Progenitor cell of endocrine pancreas (in vitro differentiated cells): ENCODE data around the gene CRYBB1. TPM values are rescaled to one million over a fixed set of nuclear protein-coding genes. Genes with fewer than 3 reads are reported as not detected.

ENCODE experiments used
- DNase-seq: peaks from one replicate; pipeline ENCODE4 v3.0.0; 2021; ENCODE audit warnings: low spot score; ENCODE audit not compliant: unreplicated experiment
- H3K27ac Mint-ChIP-seq: 2 replicates; pipeline ENCODE4 v1.8.0; 2021; ENCODE audit warnings: mild to moderate bottlenecking, moderate library complexity, mixed read lengths
- H3K27me3 Mint-ChIP-seq: 2 replicates; pipeline ENCODE4 v1.8.0; 2021; ENCODE audit warnings: mixed read lengths
- H3K36me3 Mint-ChIP-seq: 2 replicates; pipeline ENCODE4 v1.8.0; 2022; ENCODE audit warnings: mixed read lengths; ENCODE audit not compliant: insufficient read depth
- H3K4me1 Mint-ChIP-seq: 2 replicates; pipeline ENCODE4 v1.8.0; 2021; ENCODE audit warnings: low read depth, mixed read lengths
- H3K4me3 Mint-ChIP-seq: 2 replicates; pipeline ENCODE4 v1.8.0; 2021; ENCODE audit warnings: low read depth, mild to moderate bottlenecking, moderate library complexity, mixed read lengths
- H3K9me3 Mint-ChIP-seq: 2 replicates; pipeline ENCODE4 v1.8.0; 2021; ENCODE audit warnings: low read depth, mixed read lengths
- CTCF ChIP-seq: fragments of 200-600 bp; sonication (generic); IDR thresholded peaks from one replicate; pipeline ENCODE4 v1.5.0; 2021; ENCODE audit warnings: antibody characterized with exemption, mild to moderate bottlenecking; ENCODE audit not compliant: unreplicated experiment
- total RNA-seq: library from RNA; stranded (reverse); gene quantifications from 2 replicates; pipeline ENCODE4 v1.2.1, GENCODE V29; 2021

CRYBB1 gene
- total RNA-seq, 1 donor from 2014 or later: not detected

- no peak for TF ChIP-seq CTCF
- no peak overlapping the region for H3K4me3 Mint-ChIP-seq
- H3K9me3 Mint-ChIP-seq: no peaks in the 10 kb centered on the region
- DNase-seq: no peak
- H3K27ac Mint-ChIP-seq: no peak overlapping the region
- H3K36me3 Mint-ChIP-seq: no peaks in the 10 kb centered on the region
- H3K4me1 Mint-ChIP-seq: no peaks in the 10 kb centered on the region
- H3K27me3 Mint-ChIP-seq: peaks cover 34% of the 10 kb centered on the region
These were observed 7.5 kb downstream of the CRYBB1 start for GRCh38 chr22:26610072-26610958.

DNA sequence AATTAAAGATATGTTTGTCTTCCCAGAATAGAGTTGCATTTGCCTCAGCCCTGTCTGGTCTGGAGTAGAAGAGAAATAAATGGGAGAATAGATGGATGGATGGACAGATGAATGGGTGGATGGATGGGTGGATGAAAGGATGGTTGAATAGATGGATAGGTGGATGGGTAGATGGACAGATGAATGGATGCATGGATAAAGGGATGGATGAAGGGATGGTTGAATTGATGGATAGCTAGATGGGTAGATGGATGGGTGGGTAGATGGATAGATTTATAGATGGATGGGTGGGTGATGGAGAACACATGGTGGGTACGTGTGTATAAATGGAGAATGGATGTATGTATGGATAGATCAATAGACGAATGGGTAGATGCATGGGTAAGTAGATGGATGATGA, 8.5 kb downstream of the CRYBB1 start:
- no peak overlapping the region for H3K27ac Mint-ChIP-seq
- H3K4me1 Mint-ChIP-seq: no peaks in the 10 kb centered on the region
- H3K27me3 Mint-ChIP-seq: peaks cover 28% of the 10 kb centered on the region
- no peak overlapping the region for H3K4me3 Mint-ChIP-seq
- no peak for TF ChIP-seq CTCF
- H3K9me3 Mint-ChIP-seq: no peaks in the 10 kb centered on the region
- DNase-seq: no peak
- no peaks in the 10 kb centered on the region for H3K36me3 Mint-ChIP-seq

DNA sequence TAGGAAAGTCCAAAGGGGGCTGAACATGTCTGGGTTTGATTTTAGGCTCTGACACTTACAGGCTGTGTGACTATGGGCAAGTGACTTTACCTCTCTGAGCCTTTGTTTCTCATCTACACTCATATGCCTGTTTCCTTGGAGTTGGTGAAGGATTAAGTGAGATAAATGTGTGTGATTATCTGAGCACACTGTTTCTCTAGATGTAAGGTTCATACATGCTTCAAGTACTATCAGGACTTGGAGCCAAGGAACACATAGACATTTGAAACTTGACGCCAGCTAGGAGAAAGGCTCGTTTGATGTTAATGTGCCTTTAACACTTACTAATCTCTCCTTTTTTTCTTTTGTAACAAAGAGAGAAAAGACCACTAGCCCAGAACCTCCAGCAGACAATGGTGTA, 9.7 kb downstream of the CRYBB1 start:
- H3K36me3 Mint-ChIP-seq: no peaks in the 10 kb centered on the region
- no peak overlapping the region for H3K4me3 Mint-ChIP-seq
- DNase-seq: no peak
- no peak overlapping the region for H3K27ac Mint-ChIP-seq
- H3K27me3 Mint-ChIP-seq: peaks cover 17% of the 10 kb centered on the region
- no peaks in the 10 kb centered on the region for H3K4me1 Mint-ChIP-seq
- no peaks in the 10 kb centered on the region for H3K9me3 Mint-ChIP-seq
- no peak for TF ChIP-seq CTCF

DNA sequence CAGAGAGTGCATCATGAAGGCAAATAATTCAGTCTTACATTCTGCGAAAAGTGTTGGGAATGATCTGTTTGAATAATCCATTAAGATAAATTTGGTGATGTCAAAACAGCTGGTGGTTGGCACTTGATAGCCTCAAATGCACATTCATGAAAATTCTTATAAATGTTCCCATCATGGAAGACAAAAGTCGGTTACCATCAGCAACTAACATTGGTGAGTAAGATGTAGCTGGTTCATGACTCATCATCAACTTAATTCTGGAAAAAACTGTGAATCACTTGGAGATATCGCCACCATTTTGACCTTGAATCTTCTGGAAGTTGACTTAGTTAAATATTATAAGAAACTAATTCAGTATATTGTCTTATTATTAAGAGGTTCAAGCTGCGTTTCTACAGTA, 11.2 kb downstream of the CRYBB1 start:
- H3K9me3 Mint-ChIP-seq: no peaks in the 10 kb centered on the region
- no peaks in the 10 kb centered on the region for H3K4me1 Mint-ChIP-seq
- no peak overlapping the region for H3K27ac Mint-ChIP-seq
- H3K4me3 Mint-ChIP-seq: no peak overlapping the region
- peaks cover 13% of the 10 kb centered on the region for H3K27me3 Mint-ChIP-seq
- DNase-seq: no peak
- no peaks in the 10 kb centered on the region for H3K36me3 Mint-ChIP-seq
- TF ChIP-seq CTCF: no peak

- H3K4me3 Mint-ChIP-seq: no peak overlapping the region
- no peaks in the 10 kb centered on the region for H3K9me3 Mint-ChIP-seq
- peaks cover 9% of the 10 kb centered on the region for H3K27me3 Mint-ChIP-seq
- peaks cover 3% of the 10 kb centered on the region for H3K4me1 Mint-ChIP-seq
- H3K36me3 Mint-ChIP-seq: no peaks in the 10 kb centered on the region
- no peak for DNase-seq
- H3K27ac Mint-ChIP-seq: no peak overlapping the region
- TF ChIP-seq CTCF: no peak
These were observed 13.5 kb downstream of the CRYBB1 start for GRCh38 chr22:26604368-26604767.
